ENCODE results near the gene BBS9. TPM values are rescaled to one million over a fixed set of nuclear protein-coding genes. Genes with fewer than 3 reads are reported as not detected.

The BBS9 gene
- total and polyA plus RNA-seq, 2 donors = 7.3 to 72.8 TPM

- Histone ChIP-seq H3K27ac (ENCODE audit: low read depth) (no peak overlapping the region), H3K4me1 (ENCODE audit: insufficient read depth) (no peaks in the 10 kb centered on the region), H3K36me3 (ENCODE audit: insufficient read depth) (no peaks in the 10 kb centered on the region), H3K4me3 (ENCODE audit: low read depth, low read length) (no peak overlapping the region)
- DNase-seq (ENCODE audit: extremely low spot score) = no peak
- WGBS = 91% methylated on average over 5 of the region's 5 CpGs
Observed at GRCh38 chr7:33578881-33579672, 449.7 kb downstream of the BBS9 start.

- Histone ChIP-seq H3K27ac (ENCODE audit: low read depth) (no peak overlapping the region), H3K36me3 (ENCODE audit: insufficient read depth) (no peaks in the 10 kb centered on the region), H3K4me3 (ENCODE audit: low read depth, low read length) (no peak overlapping the region), H3K4me1 (ENCODE audit: insufficient read depth) (no peaks in the 10 kb centered on the region)
- DNase-seq (ENCODE audit: extremely low spot score) = no peak
Observed at GRCh38 chr7:33579673-33579960, 450.3 kb downstream of the BBS9 start.

GRCh38 chr7:33581236-33581635, 451.9 kb downstream of the BBS9 start:
- WGBS = 64% methylated on average over 3 of the region's 3 CpGs
- peak; percentile 35 for DNase-seq (ENCODE audit: extremely low spot score)
- Histone ChIP-seq H3K27ac (ENCODE audit: low read depth) (no peak overlapping the region), H3K4me3 (ENCODE audit: low read depth, low read length) (no peak overlapping the region), H3K36me3 (ENCODE audit: insufficient read depth) (no peaks in the 10 kb centered on the region), H3K4me1 (ENCODE audit: insufficient read depth) (no peaks in the 10 kb centered on the region)

- 95% methylated on average over 1 of the region's 1 CpG for WGBS
- DNase-seq (ENCODE audit: extremely low spot score) = no peak
- Histone ChIP-seq H3K36me3 (ENCODE audit: insufficient read depth) (no peaks in the 10 kb centered on the region), H3K4me1 (ENCODE audit: insufficient read depth) (no peaks in the 10 kb centered on the region), H3K4me3 (ENCODE audit: low read depth, low read length) (no peak overlapping the region), H3K27ac (ENCODE audit: low read depth) (no peak overlapping the region)
Observed at GRCh38 chr7:33582104-33582503, 452.7 kb downstream of the BBS9 start.

GRCh38 chr7:33582533-33582932, 453.2 kb downstream of the BBS9 start:
- Histone ChIP-seq H3K27ac (ENCODE audit: low read depth) (no peak overlapping the region), H3K36me3 (ENCODE audit: insufficient read depth) (no peaks in the 10 kb centered on the region), H3K4me1 (ENCODE audit: insufficient read depth) (no peaks in the 10 kb centered on the region), H3K4me3 (ENCODE audit: low read depth, low read length) (no peak overlapping the region)
- DNase-seq (ENCODE audit: extremely low spot score) = no peak
- 95% methylated on average over 1 of the region's 1 CpG for WGBS

- H3K36me3 ChIP-seq (ENCODE audit: insufficient read depth) = no peaks in the 10 kb centered on the region
- no peaks in the 10 kb centered on the region for H3K4me1 ChIP-seq (ENCODE audit: insufficient read depth)
- DNase-seq (ENCODE audit: extremely low spot score) = no peak
- H3K27ac ChIP-seq (ENCODE audit: low read depth) = no peak overlapping the region
- no peak overlapping the region for H3K4me3 ChIP-seq (ENCODE audit: low read depth, low read length)
- 98% methylated on average over 2 of the region's 2 CpGs for WGBS
Observed at GRCh38 chr7:33589911-33590310, 460.5 kb downstream of the BBS9 start.

- Histone ChIP-seq H3K4me3 (ENCODE audit: low read depth, low read length) (no peak overlapping the region), H3K4me1 (ENCODE audit: insufficient read depth) (no peaks in the 10 kb centered on the region), H3K36me3 (ENCODE audit: insufficient read depth) (no peaks in the 10 kb centered on the region), H3K27ac (ENCODE audit: low read depth) (no peak overlapping the region)
- no peak for DNase-seq (ENCODE audit: extremely low spot score)
Observed at GRCh38 chr7:33590916-33591315, 461.6 kb downstream of the BBS9 start.

- WGBS = 79% methylated on average over 5 of the region's 5 CpGs
- no peaks in the 10 kb centered on the region for H3K4me1 ChIP-seq (ENCODE audit: insufficient read depth)
- DNase-seq (ENCODE audit: extremely low spot score) = no peak
- H3K4me3 ChIP-seq (ENCODE audit: low read depth, low read length) = no peak overlapping the region
- no peaks in the 10 kb centered on the region for H3K36me3 ChIP-seq (ENCODE audit: insufficient read depth)
- H3K27ac ChIP-seq (ENCODE audit: low read depth) = no peak overlapping the region
Observed at GRCh38 chr7:33591490-33591889, 462.1 kb downstream of the BBS9 start.

- Histone ChIP-seq H3K27ac (ENCODE audit: low read depth) (no peak overlapping the region), H3K4me1 (ENCODE audit: insufficient read depth) (no peaks in the 10 kb centered on the region), H3K36me3 (ENCODE audit: insufficient read depth) (no peaks in the 10 kb centered on the region), H3K4me3 (ENCODE audit: low read depth, low read length) (no peak overlapping the region)
- no peak for DNase-seq (ENCODE audit: extremely low spot score)
Observed at GRCh38 chr7:33592718-33593117, 463.4 kb downstream of the BBS9 start.

GRCh38 chr7:33593611-33594010, 464.2 kb downstream of the BBS9 start:
- no peak for DNase-seq (ENCODE audit: extremely low spot score)
- Histone ChIP-seq H3K4me3 (ENCODE audit: low read depth, low read length) (no peak overlapping the region), H3K4me1 (ENCODE audit: insufficient read depth) (no peaks in the 10 kb centered on the region), H3K36me3 (ENCODE audit: insufficient read depth) (no peaks in the 10 kb centered on the region), H3K27ac (ENCODE audit: low read depth) (no peak overlapping the region)
- WGBS = 51% methylated on average over 3 of the region's 3 CpGs

- Histone ChIP-seq H3K36me3 (ENCODE audit: insufficient read depth) (no peaks in the 10 kb centered on the region), H3K4me3 (ENCODE audit: low read depth, low read length) (no peak overlapping the region), H3K4me1 (ENCODE audit: insufficient read depth) (no peaks in the 10 kb centered on the region), H3K27ac (ENCODE audit: low read depth) (no peak overlapping the region)
- DNase-seq (ENCODE audit: extremely low spot score) = no peak
Observed at GRCh38 chr7:33596686-33597085, 467.3 kb downstream of the BBS9 start.

GRCh38 chr7:33597181-33597580, 467.8 kb downstream of the BBS9 start:
- Histone ChIP-seq H3K4me3 (ENCODE audit: low read depth, low read length) (no peak overlapping the region), H3K27ac (ENCODE audit: low read depth) (no peak overlapping the region), H3K4me1 (ENCODE audit: insufficient read depth) (no peaks in the 10 kb centered on the region), H3K36me3 (ENCODE audit: insufficient read depth) (no peaks in the 10 kb centered on the region)
- no peak for DNase-seq (ENCODE audit: extremely low spot score)
- 76% methylated on average over 1 of the region's 1 CpG for WGBS

- no peaks in the 10 kb centered on the region for H3K4me1 ChIP-seq (ENCODE audit: insufficient read depth)
- H3K4me3 ChIP-seq (ENCODE audit: low read depth, low read length) = no peak overlapping the region
- H3K36me3 ChIP-seq (ENCODE audit: insufficient read depth) = no peaks in the 10 kb centered on the region
- WGBS = 91% methylated on average over 4 of the region's 4 CpGs
- no peak overlapping the region for H3K27ac ChIP-seq (ENCODE audit: low read depth)
- DNase-seq (ENCODE audit: extremely low spot score) = no peak
Observed at GRCh38 chr7:33601101-33601500, 471.7 kb downstream of the BBS9 start.

- WGBS = 94% methylated on average over 2 of the region's 2 CpGs
- Histone ChIP-seq H3K36me3 (ENCODE audit: insufficient read depth) (peaks cover 4% of the 10 kb centered on the region), H3K4me1 (ENCODE audit: insufficient read depth) (no peaks in the 10 kb centered on the region), H3K27ac (ENCODE audit: low read depth) (no peak overlapping the region), H3K4me3 (ENCODE audit: low read depth, low read length) (no peak overlapping the region)
- DNase-seq (ENCODE audit: extremely low spot score) = no peak
Observed at GRCh38 chr7:33601884-33602283, 472.5 kb downstream of the BBS9 start.

- Histone ChIP-seq H3K4me1 (ENCODE audit: insufficient read depth) (no peaks in the 10 kb centered on the region), H3K36me3 (ENCODE audit: insufficient read depth) (peaks cover 4% of the 10 kb centered on the region), H3K4me3 (ENCODE audit: low read depth, low read length) (no peak overlapping the region), H3K27ac (ENCODE audit: low read depth) (no peak overlapping the region)
- 91% methylated on average over 2 of the region's 2 CpGs for WGBS
- DNase-seq (ENCODE audit: extremely low spot score) = no peak
Observed at GRCh38 chr7:33604056-33604455, 474.7 kb downstream of the BBS9 start.
